Stimulated activated memory B cell treated with anti-CD40 and anti-IgM and Interleukin-4, amounts not matched to agents 10 μg/mL and 1 μg/mL and 100 μg/mL, for 72 hours (primary cell): ENCODE data around the gene CAD.

Experiments
- ATAC-seq: fragments of 150-1000 bp; cut with Tn5 transposase; 2 replicates; pipeline ENCODE4 v1.10.0; 2021
- H3K27ac Mint-ChIP-seq: one replicate; pipeline ENCODE4 v1.8.0; 2022; ENCODE audit warnings: mild to moderate bottlenecking, mixed read lengths
- H3K27me3 Mint-ChIP-seq: one replicate; pipeline ENCODE4 v1.8.0; 2022; ENCODE audit warnings: mixed read lengths
- H3K36me3 Mint-ChIP-seq: one replicate; pipeline ENCODE4 v1.8.0; 2022; ENCODE audit warnings: mixed read lengths
- H3K4me1 Mint-ChIP-seq: one replicate; pipeline ENCODE4 v1.8.0; 2022; ENCODE audit warnings: mixed read lengths
- H3K4me3 Mint-ChIP-seq: one replicate; pipeline ENCODE4 v1.8.0; 2022; ENCODE audit warnings: mild to moderate bottlenecking, moderate library complexity, mixed read lengths
- H3K9me3 Mint-ChIP-seq: one replicate; pipeline ENCODE4 v1.8.0; 2022; ENCODE audit warnings: mixed read lengths

The CAD gene

GRCh38 chr2:27236136-27236535, 19.0 kb downstream of the CAD start:
- Mint-ChIP-seq H3K4me1 (no peaks in the 10 kb centered on the region), H3K27me3 (no peaks in the 10 kb centered on the region), H3K4me3 (no peak overlapping the region), H3K9me3 (no peaks in the 10 kb centered on the region), H3K36me3 (peaks cover 88% of the 10 kb centered on the region), H3K27ac (no peak overlapping the region)
- no peak for ATAC-seq

- Mint-ChIP-seq H3K4me3 (no peak overlapping the region), H3K4me1 (no peaks in the 10 kb centered on the region), H3K27me3 (no peaks in the 10 kb centered on the region), H3K9me3 (no peaks in the 10 kb centered on the region), H3K27ac (no peak overlapping the region), H3K36me3 (peaks cover 88% of the 10 kb centered on the region)
- no peak for ATAC-seq
These were observed 19.5 kb downstream of the CAD start for GRCh38 chr2:27236626-27237025.

- Mint-ChIP-seq H3K36me3 (peaks cover 88% of the 10 kb centered on the region), H3K4me1 (no peaks in the 10 kb centered on the region), H3K27ac (no peak overlapping the region), H3K9me3 (no peaks in the 10 kb centered on the region), H3K4me3 (no peak overlapping the region), H3K27me3 (no peaks in the 10 kb centered on the region)
- ATAC-seq: no peak
These were observed 20.3 kb downstream of the CAD start for GRCh38 chr2:27237341-27237945.

- Mint-ChIP-seq H3K27ac (no peak overlapping the region), H3K9me3 (no peaks in the 10 kb centered on the region), H3K36me3 (peaks cover 89% of the 10 kb centered on the region), H3K4me3 (no peak overlapping the region), H3K27me3 (no peaks in the 10 kb centered on the region), H3K4me1 (no peaks in the 10 kb centered on the region)
- no peak for ATAC-seq
These were observed 21.8 kb downstream of the CAD start for GRCh38 chr2:27238976-27239375.

GRCh38 chr2:27240406-27240805, 23.2 kb downstream of the CAD start:
- H3K4me1 Mint-ChIP-seq: no peaks in the 10 kb centered on the region
- no peak for ATAC-seq
- no peak overlapping the region for H3K27ac Mint-ChIP-seq
- H3K27me3 Mint-ChIP-seq: no peaks in the 10 kb centered on the region
- no peak overlapping the region for H3K4me3 Mint-ChIP-seq
- no peaks in the 10 kb centered on the region for H3K9me3 Mint-ChIP-seq
- H3K36me3 Mint-ChIP-seq: peaks cover 82% of the 10 kb centered on the region

GRCh38 chr2:27241761-27242613, 24.8 kb downstream of the CAD start:
- Mint-ChIP-seq H3K27me3 (no peaks in the 10 kb centered on the region), H3K9me3 (no peaks in the 10 kb centered on the region), H3K27ac (no peak overlapping the region), H3K36me3 (peaks cover 71% of the 10 kb centered on the region), H3K4me1 (no peaks in the 10 kb centered on the region), H3K4me3 (no peak overlapping the region)
- ATAC-seq: no peak

GRCh38 chr2:27242614-27242951, 25.4 kb downstream of the CAD start:
- H3K4me3 Mint-ChIP-seq: no peak overlapping the region
- ATAC-seq: no peak
- H3K27ac Mint-ChIP-seq: no peak overlapping the region
- no peaks in the 10 kb centered on the region for H3K4me1 Mint-ChIP-seq
- no peaks in the 10 kb centered on the region for H3K9me3 Mint-ChIP-seq
- H3K27me3 Mint-ChIP-seq: no peaks in the 10 kb centered on the region
- H3K36me3 Mint-ChIP-seq: peaks cover 65% of the 10 kb centered on the region

- ATAC-seq: no peak
These were observed 26.4 kb downstream of the CAD start for GRCh38 chr2:27243391-27244130.

GRCh38 chr2:27245116-27245515, 27.9 kb downstream of the CAD start:
- Mint-ChIP-seq H3K27ac (no peak overlapping the region), H3K4me1 (no peaks in the 10 kb centered on the region), H3K9me3 (no peaks in the 10 kb centered on the region), H3K27me3 (peaks cover 8% of the 10 kb centered on the region), H3K4me3 (no peak overlapping the region), H3K36me3 (peaks cover 42% of the 10 kb centered on the region)
- no peak for ATAC-seq

More at GRCh38 chr2:27243391-27244130, 26.4 kb downstream of the CAD start:
- Mint-ChIP-seq H3K4me1 (no peaks in the 10 kb centered on the region), H3K27ac (no peak overlapping the region), H3K36me3 (peaks cover 55% of the 10 kb centered on the region), H3K4me3 (no peak overlapping the region), H3K9me3 (no peaks in the 10 kb centered on the region), H3K27me3 (peaks cover 6% of the 10 kb centered on the region)

GRCh38 chr2:27245626-27246025, 28.5 kb downstream of the CAD start:
- Mint-ChIP-seq H3K4me1 (peaks cover 3% of the 10 kb centered on the region), H3K9me3 (no peaks in the 10 kb centered on the region), H3K27ac (no peak overlapping the region), H3K36me3 (peaks cover 37% of the 10 kb centered on the region), H3K4me3 (no peak overlapping the region), H3K27me3 (peaks cover 12% of the 10 kb centered on the region)
- ATAC-seq: no peak

- no peak overlapping the region for H3K4me3 Mint-ChIP-seq
- H3K4me1 Mint-ChIP-seq: peaks cover 9% of the 10 kb centered on the region
- no peaks in the 10 kb centered on the region for H3K9me3 Mint-ChIP-seq
- no peak overlapping the region for H3K27ac Mint-ChIP-seq
- peaks cover 14% of the 10 kb centered on the region for H3K36me3 Mint-ChIP-seq
- no peak for ATAC-seq
- H3K27me3 Mint-ChIP-seq: peaks cover 25% of the 10 kb centered on the region
These were observed 30.7 kb downstream of the CAD start for GRCh38 chr2:27247893-27248292.

- H3K4me3 Mint-ChIP-seq: no peak overlapping the region
- H3K36me3 Mint-ChIP-seq: no peaks in the 10 kb centered on the region
- H3K9me3 Mint-ChIP-seq: no peaks in the 10 kb centered on the region
- no peak for ATAC-seq
- H3K27ac Mint-ChIP-seq: no peak overlapping the region
- peaks cover 28% of the 10 kb centered on the region for H3K27me3 Mint-ChIP-seq
- H3K4me1 Mint-ChIP-seq: peaks cover 9% of the 10 kb centered on the region
These were observed 32.2 kb downstream of the CAD start for GRCh38 chr2:27249159-27249890.

- Mint-ChIP-seq H3K27ac (no peak overlapping the region), H3K4me3 (no peak overlapping the region), H3K36me3 (no peaks in the 10 kb centered on the region), H3K4me1 (peaks cover 9% of the 10 kb centered on the region), H3K27me3 (peaks cover 35% of the 10 kb centered on the region), H3K9me3 (no peaks in the 10 kb centered on the region)
- ATAC-seq: peak; percentile 71
These were observed 32.9 kb downstream of the CAD start for GRCh38 chr2:27249891-27250651.

GRCh38 chr2:27250652-27251379, 33.6 kb downstream of the CAD start:
- Mint-ChIP-seq H3K9me3 (no peaks in the 10 kb centered on the region), H3K36me3 (no peaks in the 10 kb centered on the region), H3K27ac (no peak overlapping the region)

More at GRCh38 chr2:27250652-27251379, 33.6 kb downstream of the CAD start:
- peaks cover 9% of the 10 kb centered on the region for H3K4me1 Mint-ChIP-seq
- no peak for ATAC-seq
- H3K27me3 Mint-ChIP-seq: peaks cover 43% of the 10 kb centered on the region
- H3K4me3 Mint-ChIP-seq: no peak overlapping the region
